MM.1S (cell line): ENCODE data around the gene NUDT14.

Experiments used
- EZH2 ChIP-seq: fragments of 300-600 bp; sonication (generic); optimal IDR thresholded peaks from 2 replicates; pipeline ENCODE3; 2017; ENCODE audit warnings: low read depth, mild to moderate bottlenecking, antibody characterized with exemption, low read length, mixed read lengths
- EZH2phosphoT487 ChIP-seq: fragments of 300-600 bp; sonication (generic); IDR thresholded peaks from 2 replicates; pipeline ENCODE4 v1.6.1; 2018; ENCODE audit warnings: antibody characterized with exemption, low read length
- TF ChIP-seq, protein P1 (sequence below): fragments of 300-600 bp; sonication (generic); IDR thresholded peaks from 2 replicates; pipeline ENCODE4 v1.5.1; 2016; ENCODE audit warnings: antibody characterized with exemption, low read length, mixed read lengths

DNA sequence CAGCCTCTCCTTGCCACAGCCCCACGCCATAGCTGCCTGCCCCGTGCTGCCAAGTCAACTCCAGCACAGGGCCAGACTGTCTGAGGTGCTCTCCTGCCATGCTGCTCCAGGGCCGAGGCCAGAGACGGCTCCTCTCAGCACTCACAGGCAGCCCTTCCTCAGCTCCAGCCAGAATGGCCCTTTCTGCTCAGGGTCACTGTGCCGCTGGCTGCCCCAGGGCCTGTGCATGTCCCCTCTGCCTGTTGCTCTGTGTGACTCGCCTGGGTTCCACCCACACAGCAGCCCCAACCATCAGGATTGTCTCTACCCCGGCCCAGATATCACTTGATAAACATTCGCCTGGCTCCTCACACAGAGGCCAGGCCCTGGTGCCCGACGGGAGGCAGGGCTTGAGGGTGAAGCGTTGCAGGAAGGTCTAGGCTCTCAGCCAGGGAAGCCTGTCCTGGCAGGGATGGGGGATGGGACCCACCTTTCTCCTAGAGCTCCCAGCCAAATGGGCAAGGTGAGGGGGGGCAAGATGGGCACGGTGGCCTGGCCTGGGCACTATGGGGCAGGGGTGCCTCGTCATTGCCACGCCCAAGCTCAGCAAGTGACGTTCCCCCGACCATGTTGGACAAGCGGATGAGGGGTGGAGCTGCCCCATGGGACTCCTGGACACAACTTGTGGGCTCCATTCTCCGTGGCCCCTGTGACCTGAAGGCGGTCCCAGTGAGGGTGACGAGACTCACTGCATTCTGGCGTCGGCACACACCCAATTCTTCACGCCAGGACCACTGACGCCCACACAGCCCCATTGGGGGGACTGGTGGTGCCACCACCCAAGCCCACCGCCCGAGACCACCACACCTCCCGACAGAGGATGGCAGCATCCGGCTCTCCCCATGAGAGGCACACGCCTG is 39.8 kb upstream of the NUDT14 start:
- TF ChIP-seq, protein P1, sequence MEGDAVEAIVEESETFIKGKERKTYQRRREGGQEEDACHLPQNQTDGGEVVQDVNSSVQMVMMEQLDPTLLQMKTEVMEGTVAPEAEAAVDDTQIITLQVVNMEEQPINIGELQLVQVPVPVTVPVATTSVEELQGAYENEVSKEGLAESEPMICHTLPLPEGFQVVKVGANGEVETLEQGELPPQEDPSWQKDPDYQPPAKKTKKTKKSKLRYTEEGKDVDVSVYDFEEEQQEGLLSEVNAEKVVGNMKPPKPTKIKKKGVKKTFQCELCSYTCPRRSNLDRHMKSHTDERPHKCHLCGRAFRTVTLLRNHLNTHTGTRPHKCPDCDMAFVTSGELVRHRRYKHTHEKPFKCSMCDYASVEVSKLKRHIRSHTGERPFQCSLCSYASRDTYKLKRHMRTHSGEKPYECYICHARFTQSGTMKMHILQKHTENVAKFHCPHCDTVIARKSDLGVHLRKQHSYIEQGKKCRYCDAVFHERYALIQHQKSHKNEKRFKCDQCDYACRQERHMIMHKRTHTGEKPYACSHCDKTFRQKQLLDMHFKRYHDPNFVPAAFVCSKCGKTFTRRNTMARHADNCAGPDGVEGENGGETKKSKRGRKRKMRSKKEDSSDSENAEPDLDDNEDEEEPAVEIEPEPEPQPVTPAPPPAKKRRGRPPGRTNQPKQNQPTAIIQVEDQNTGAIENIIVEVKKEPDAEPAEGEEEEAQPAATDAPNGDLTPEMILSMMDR = no peak
- TF ChIP-seq EZH2 = no peak
- no peak for TF ChIP-seq EZH2phosphoT487
